ENCODE results near the gene SEC14L6. TPM values are rescaled to one million over a fixed set of nuclear protein-coding genes. Genes with fewer than 3 reads are reported as not detected.

SEC14L6 gene
- total RNA-seq, 8 experiments from 2014 or later, result 0.05 to 2.6 (median 0.18) TPM; not detected in 1

DNA sequence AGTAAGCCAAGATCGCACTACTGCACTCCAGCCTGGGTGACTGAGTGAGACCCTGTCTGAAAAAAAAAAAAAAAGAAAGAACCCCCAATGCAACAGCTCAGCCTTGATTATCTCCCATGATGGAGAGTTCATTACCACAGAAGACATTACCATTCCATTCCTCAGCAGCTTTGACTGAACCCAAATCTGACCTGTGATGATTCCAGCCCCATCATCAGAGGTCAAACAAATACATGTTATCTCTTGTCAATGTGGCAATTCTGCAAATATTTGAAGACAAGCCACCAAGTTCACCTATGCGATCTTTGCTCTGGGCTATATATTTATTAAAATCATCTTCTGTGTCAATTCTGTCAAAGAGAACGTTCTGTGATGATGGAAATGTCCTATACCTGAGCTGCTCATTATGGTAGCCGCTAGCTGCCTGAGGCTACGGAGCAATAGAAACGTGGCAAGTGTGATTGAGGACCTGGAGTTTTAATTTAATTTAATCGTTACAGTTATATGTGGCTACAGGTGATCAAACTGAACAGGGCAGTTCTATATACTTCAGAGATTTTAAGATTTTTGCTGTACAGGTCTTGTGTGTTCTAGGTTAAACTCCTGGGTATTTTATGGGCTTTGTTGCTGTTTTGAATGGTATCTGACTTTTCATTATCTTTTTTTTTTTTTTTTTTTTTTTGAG is 48.9 kb downstream of the SEC14L6 start:
- Histone ChIP-seq H3K27ac (no peak overlapping the region), H3K4me3 (no peak overlapping the region), H3K4me1 (replicated peaks in 1 of 2) (no peaks in the 10 kb centered on the region)
- 36 to 100% (median 83%) methylated on average over 1 to 7 of the region's 7 CpGs; no CpG with 5 or more reads in 1 of the 10 experiments for WGBS, 10 experiments
- no peak for ATAC-seq (replicated peaks in 6 of 8)
- in situ Hi-C loops (cut with MboI; ENCODE audit: low pct_unique_long_range_greater_than_20kb in 2 of 9, low sequenced_read_pairs in 9 of 9, unreplicated experiment in 9 of 9), result no loop called here

DNA sequence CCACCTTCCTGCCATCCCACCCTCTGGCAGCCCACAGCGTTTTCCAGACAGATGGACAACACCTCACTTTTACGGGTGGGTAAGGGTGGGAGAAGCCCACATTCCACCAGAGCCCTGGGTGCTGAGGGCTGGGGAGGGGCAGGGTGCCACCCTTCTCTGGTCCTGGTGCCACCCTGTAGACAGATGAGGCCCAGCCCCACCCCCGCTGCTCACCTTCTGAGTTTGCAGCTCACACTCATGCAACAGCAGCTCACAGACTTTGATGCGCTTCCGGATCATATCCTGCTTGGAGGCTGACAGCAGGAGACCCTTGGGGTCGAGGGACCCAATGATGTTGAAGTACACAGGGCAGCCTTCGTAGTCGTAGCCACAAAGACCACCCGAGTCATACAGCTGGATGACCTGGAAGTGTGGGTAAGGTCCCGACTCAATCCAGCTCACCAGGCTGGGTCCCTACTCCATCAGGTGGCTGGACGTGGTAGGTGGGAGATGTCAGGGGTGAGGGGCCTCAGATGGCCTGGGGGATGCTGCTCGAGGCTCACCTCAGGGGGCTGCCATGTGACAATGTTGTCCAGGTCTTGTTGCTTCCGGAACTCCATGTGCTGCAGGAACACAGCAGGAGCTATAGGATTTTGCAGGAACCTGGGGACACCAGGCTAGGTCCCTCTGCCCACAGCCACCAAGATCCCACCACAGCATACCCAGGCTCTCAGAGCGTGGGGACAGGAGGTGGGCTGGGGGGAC is 51.3 kb downstream of the SEC14L6 start:
- in situ Hi-C loops (cut with MboI; ENCODE audit: low pct_unique_long_range_greater_than_20kb in 2 of 9, low sequenced_read_pairs in 9 of 9, unreplicated experiment in 9 of 9), result no loop called here
- H3K4me3 ChIP-seq, result no peak overlapping the region
- WGBS, 10 experiments, result 42 to 100% (median 80%) methylated on average over 1 to 4 of the region's 14 CpGs; no CpG with 5 or more reads in 6 of the 10 experiments
- ATAC-seq (replicated peaks in 6 of 8), result no peak
- no peak overlapping the region for H3K27ac ChIP-seq
- H3K4me1 ChIP-seq (replicated peaks in 1 of 2), result no peaks in the 10 kb centered on the region

- in situ Hi-C loops (cut with MboI; ENCODE audit: low pct_unique_long_range_greater_than_20kb in 2 of 9, low sequenced_read_pairs in 9 of 9, unreplicated experiment in 9 of 9), result no loop called here
- no peak for ATAC-seq (replicated peaks in 6 of 8)
- Histone ChIP-seq H3K4me3 (no peak overlapping the region), H3K27ac (no peak overlapping the region), H3K4me1 (replicated peaks in 1 of 2) (no peaks in the 10 kb centered on the region)
- WGBS, 10 experiments, result 40 to 95% (median 62%) methylated on average over 1 to 6 of the region's 12 CpGs; no CpG with 5 or more reads in 5 of the 10 experiments
These were observed 54.4 kb downstream of the SEC14L6 start for GRCh38 chr22:30492144-30492543.

GRCh38 chr22:30491381-30491780 is 55.2 kb downstream of the SEC14L6 start:
- no peak overlapping the region for H3K4me3 ChIP-seq
- ATAC-seq (replicated peaks in 6 of 8), result no peak
- no peaks in the 10 kb centered on the region for H3K4me1 ChIP-seq (replicated peaks in 1 of 2)
- WGBS, 10 experiments, result 84 to 92% methylated on average over 2 to 5 of the region's 7 CpGs; no CpG with 5 or more reads in 8 of the 10 experiments
- in situ Hi-C loops (cut with MboI; ENCODE audit: low pct_unique_long_range_greater_than_20kb in 2 of 9, low sequenced_read_pairs in 9 of 9, unreplicated experiment in 9 of 9), result no loop called here
- no peak overlapping the region for H3K27ac ChIP-seq

DNA sequence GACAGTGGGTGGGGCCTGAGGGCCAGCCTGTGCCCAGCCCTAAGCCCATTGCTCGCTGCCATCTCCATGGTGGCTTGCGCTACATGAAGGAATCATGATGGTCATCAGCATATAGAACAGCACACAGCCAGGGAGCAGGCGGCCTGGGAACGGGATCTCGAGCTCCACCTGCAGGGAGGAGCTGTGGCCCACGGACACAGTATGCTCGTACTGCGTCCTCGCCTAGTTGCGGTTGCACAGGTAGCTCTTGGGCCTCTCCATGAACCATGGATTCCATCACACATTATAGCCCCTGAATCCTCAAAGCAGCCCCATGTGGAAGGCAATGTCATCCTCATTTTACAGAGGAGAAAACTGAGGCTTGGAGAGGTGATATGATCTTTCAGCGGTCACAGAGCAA is 56.1 kb downstream of the SEC14L6 start:
- peak in 3 of 8 experiments; percentile 19 to 53 (median 23) for ATAC-seq (replicated peaks in 6 of 8)
- in situ Hi-C loops (cut with MboI; ENCODE audit: low pct_unique_long_range_greater_than_20kb in 2 of 9, low sequenced_read_pairs in 9 of 9, unreplicated experiment in 9 of 9), result no loop called here
- Histone ChIP-seq H3K4me1 (replicated peaks in 1 of 2) (no peaks in the 10 kb centered on the region), H3K4me3 (no peak overlapping the region), H3K27ac (no peak overlapping the region)
- WGBS, 10 experiments, result 32 to 100% (median 70%) methylated on average over 1 to 5 of the region's 11 CpGs; no CpG with 5 or more reads in 4 of the 10 experiments

GRCh38 chr22:30488121-30488520 is 58.4 kb downstream of the SEC14L6 start:
- 0 to 100% (median 49%) methylated on average over 1 to 6 of the region's 7 CpGs; no CpG with 5 or more reads in 3 of the 10 experiments for WGBS, 10 experiments
- no peak overlapping the region for H3K27ac ChIP-seq
- in situ Hi-C loops (cut with MboI; ENCODE audit: low pct_unique_long_range_greater_than_20kb in 2 of 9, low sequenced_read_pairs in 9 of 9, unreplicated experiment in 9 of 9), result no loop called here
- no peaks in the 10 kb centered on the region for H3K4me1 ChIP-seq (replicated peaks in 1 of 2)
- no peak overlapping the region for H3K4me3 ChIP-seq
- ATAC-seq (replicated peaks in 6 of 8), result no peak

- in situ Hi-C loops (cut with MboI; ENCODE audit: low pct_unique_long_range_greater_than_20kb in 2 of 9, low sequenced_read_pairs in 9 of 9, unreplicated experiment in 9 of 9), result no loop called here
These were observed 59.9 kb downstream of the SEC14L6 start for GRCh38 chr22:30486661-30487115.

DNA sequence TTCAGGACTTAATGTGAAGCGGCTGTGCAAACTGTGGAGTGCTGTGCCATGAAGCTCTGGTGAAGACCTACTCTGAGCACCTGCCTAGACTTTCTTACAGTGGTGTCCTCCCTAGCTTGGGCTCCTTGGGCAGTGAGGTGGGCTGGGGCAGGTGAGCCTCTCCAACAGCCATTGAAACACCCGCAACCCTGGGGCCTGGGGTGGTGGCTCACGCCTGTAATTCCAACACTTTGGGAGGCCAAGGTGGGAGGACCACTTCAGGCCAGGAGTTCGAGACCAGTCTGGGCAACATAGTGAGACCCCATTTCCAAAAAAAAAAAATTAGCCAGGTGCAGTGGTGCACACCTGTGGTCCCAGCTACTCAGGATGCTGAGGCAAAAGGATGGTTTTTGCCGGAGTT is 60.4 kb downstream of the SEC14L6 start:
- 70 to 100% (median 98%) methylated on average over 1 to 3 of the region's 5 CpGs; no CpG with 5 or more reads in 2 of the 10 experiments for WGBS, 10 experiments
- in situ Hi-C loops (cut with MboI; ENCODE audit: low pct_unique_long_range_greater_than_20kb in 2 of 9, low sequenced_read_pairs in 9 of 9, unreplicated experiment in 9 of 9), result no loop called here

More at GRCh38 chr22:30486661-30487115, 59.9 kb downstream of the SEC14L6 start:
- H3K4me1 ChIP-seq (replicated peaks in 1 of 2), result no peaks in the 10 kb centered on the region
- 0 to 88% (median 79%) methylated on average over 1 to 3 of the region's 8 CpGs; no CpG with 5 or more reads in 5 of the 10 experiments for WGBS, 10 experiments
- no peak overlapping the region for H3K27ac ChIP-seq
- ATAC-seq (replicated peaks in 6 of 8), result no peak
- no peak overlapping the region for H3K4me3 ChIP-seq

DNA sequence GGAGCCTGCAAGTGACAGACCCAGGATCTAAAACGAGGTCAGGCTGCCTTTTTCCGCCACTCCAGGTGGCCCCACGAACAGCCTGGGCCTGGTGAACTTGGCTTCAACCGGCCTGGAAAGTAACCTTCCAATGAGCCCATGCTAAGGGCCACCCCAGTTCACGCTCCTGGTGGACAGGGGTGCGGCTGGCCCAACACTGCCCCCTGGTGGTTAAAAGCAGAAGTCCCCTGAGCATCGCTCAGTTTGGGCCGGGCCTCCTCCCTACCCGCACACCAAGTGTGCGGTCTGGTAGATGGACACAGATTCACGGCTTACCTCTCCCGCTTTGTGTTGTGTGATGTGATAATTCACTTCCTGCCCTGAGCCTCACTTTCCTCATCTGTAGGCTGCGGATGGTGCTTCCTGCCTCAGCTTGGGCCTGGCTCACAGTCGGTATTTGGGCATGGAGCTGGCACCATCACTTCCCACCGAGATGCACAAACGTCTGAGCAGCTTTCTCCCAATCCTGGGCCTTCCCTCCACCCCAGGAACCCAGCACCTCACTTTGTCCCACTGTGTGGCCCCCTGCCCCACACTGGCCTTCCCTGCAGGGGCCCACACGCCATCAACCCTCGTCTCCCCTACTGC is 61.1 kb downstream of the SEC14L6 start:
- Histone ChIP-seq H3K4me1 (replicated peaks in 1 of 2) (no peaks in the 10 kb centered on the region), H3K4me3 (no peak overlapping the region), H3K27ac (no peak overlapping the region)
- in situ Hi-C loops (cut with MboI; ENCODE audit: low pct_unique_long_range_greater_than_20kb in 2 of 9, low sequenced_read_pairs in 9 of 9, unreplicated experiment in 9 of 9), result no loop called here
- ATAC-seq (replicated peaks in 6 of 8), result peak; percentile 75 to 100 (median 82)
- 4 to 57% (median 33%) methylated on average over 3 to 6 of the region's 18 CpGs; no CpG with 5 or more reads in 6 of the 10 experiments for WGBS, 10 experiments

More for the DNA sequence above, 60.4 kb downstream of the SEC14L6 start:
- H3K4me1 ChIP-seq (replicated peaks in 1 of 2), result no peaks in the 10 kb centered on the region
- no peak overlapping the region for H3K27ac ChIP-seq
- no peak overlapping the region for H3K4me3 ChIP-seq
- ATAC-seq (replicated peaks in 6 of 8), result no peak

DNA sequence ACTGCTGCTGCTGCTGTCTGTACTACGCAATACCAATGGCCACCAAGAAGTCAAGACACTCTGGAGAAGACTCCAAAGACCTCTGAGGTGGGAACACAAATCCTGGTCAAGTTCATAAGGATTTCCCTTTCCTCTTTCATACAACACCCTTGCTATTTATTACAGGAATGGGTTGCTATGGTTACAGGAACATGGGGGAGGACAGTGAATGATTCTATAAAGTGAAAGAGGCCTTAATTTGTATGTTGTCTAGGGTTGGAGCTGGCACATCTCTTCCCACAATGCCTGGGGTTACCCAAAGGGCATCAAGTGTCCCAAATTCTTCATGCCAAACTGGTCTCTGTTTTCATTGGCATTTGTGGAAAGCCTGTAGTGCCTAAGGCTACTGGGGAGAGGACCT is 63.4 kb downstream of the SEC14L6 start:
- WGBS, 10 experiments, result 57 to 100% (median 71%) methylated on average over 1 of the region's 1 CpG; no CpG with 5 or more reads in 5 of the 10 experiments
- in situ Hi-C loops (cut with MboI; ENCODE audit: low pct_unique_long_range_greater_than_20kb in 2 of 9, low sequenced_read_pairs in 9 of 9, unreplicated experiment in 9 of 9), result no loop called here
- Histone ChIP-seq H3K27ac (no peak overlapping the region), H3K4me1 (replicated peaks in 1 of 2) (no peaks in the 10 kb centered on the region), H3K4me3 (no peak overlapping the region)
- ATAC-seq (replicated peaks in 6 of 8), result no peak

GRCh38 chr22:30481711-30482110 is 64.8 kb downstream of the SEC14L6 start:
- Histone ChIP-seq H3K4me1 (replicated peaks in 1 of 2) (no peaks in the 10 kb centered on the region), H3K4me3 (no peak overlapping the region), H3K27ac (no peak overlapping the region)
- in situ Hi-C loops (cut with MboI; ENCODE audit: low pct_unique_long_range_greater_than_20kb in 2 of 9, low sequenced_read_pairs in 9 of 9, unreplicated experiment in 9 of 9), result no loop called here
- ATAC-seq (replicated peaks in 6 of 8), result peak in 4 of 8 experiments; percentile 51 to 78 (median 62)
- 20 to 85% (median 60%) methylated on average over 1 to 2 of the region's 5 CpGs; no CpG with 5 or more reads in 5 of the 10 experiments for WGBS, 10 experiments

- H3K27ac ChIP-seq, result no peak overlapping the region
- no peaks in the 10 kb centered on the region for H3K4me1 ChIP-seq (replicated peaks in 1 of 2)
- H3K4me3 ChIP-seq, result no peak overlapping the region
- in situ Hi-C loops (cut with MboI; ENCODE audit: low pct_unique_long_range_greater_than_20kb in 2 of 9, low sequenced_read_pairs in 9 of 9, unreplicated experiment in 9 of 9), result no loop called here
- 33 to 94% (median 74%) methylated on average over 1 to 2 of the region's 2 CpGs; no CpG with 5 or more reads in 6 of the 10 experiments for WGBS, 10 experiments
- ATAC-seq (replicated peaks in 6 of 8), result no peak
These were observed 66.6 kb downstream of the SEC14L6 start for GRCh38 chr22:30479981-30480380.
